NB4 (cell line): ENCODE data around the gene MRPL2.

ENCODE experiments used
- MYC ChIP-seq: IDR thresholded peaks from 2 replicates; pipeline ENCODE4 v1.6.1; 2011; ENCODE audit warnings: low read depth, low read length
- POLR2A ChIP-seq: IDR thresholded peaks from 2 replicates; pipeline ENCODE4 v1.6.1; 2011; ENCODE audit warnings: mild to moderate bottlenecking; ENCODE audit not compliant: insufficient read length; ENCODE audit errors: extremely low read depth
- TF ChIP-seq, protein P1 (sequence below): IDR thresholded peaks from one replicate; pipeline ENCODE4 v1.5.1; 2012; ENCODE audit warnings: low read depth, low read length
- TF ChIP-seq, protein P2 (sequence below): IDR thresholded peaks from 2 replicates; pipeline ENCODE4 v1.6.1; 2011; ENCODE audit warnings: low read depth, low read length

DNA sequence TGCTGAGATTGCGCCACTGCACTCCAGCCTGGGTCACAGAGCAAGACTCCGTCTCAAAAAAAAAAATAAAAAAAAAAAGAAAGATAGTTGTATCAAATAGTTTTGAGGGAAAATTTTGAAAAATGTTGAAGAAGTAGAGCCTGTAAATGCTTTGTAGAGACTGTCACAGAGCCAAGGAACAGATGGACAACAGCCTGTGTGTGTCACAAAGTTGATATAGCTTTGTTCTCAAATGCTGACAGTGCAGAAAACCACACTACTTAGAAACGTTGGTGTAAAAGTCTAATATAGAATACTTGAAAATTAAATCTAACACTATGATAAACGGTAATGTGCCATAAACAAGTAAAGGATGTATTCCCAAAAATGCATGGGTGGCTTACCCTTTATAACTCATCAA, 42.3 kb upstream of the MRPL2 start:
- TF ChIP-seq, protein P1, sequence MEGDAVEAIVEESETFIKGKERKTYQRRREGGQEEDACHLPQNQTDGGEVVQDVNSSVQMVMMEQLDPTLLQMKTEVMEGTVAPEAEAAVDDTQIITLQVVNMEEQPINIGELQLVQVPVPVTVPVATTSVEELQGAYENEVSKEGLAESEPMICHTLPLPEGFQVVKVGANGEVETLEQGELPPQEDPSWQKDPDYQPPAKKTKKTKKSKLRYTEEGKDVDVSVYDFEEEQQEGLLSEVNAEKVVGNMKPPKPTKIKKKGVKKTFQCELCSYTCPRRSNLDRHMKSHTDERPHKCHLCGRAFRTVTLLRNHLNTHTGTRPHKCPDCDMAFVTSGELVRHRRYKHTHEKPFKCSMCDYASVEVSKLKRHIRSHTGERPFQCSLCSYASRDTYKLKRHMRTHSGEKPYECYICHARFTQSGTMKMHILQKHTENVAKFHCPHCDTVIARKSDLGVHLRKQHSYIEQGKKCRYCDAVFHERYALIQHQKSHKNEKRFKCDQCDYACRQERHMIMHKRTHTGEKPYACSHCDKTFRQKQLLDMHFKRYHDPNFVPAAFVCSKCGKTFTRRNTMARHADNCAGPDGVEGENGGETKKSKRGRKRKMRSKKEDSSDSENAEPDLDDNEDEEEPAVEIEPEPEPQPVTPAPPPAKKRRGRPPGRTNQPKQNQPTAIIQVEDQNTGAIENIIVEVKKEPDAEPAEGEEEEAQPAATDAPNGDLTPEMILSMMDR = no peak
- TF ChIP-seq, protein P2, sequence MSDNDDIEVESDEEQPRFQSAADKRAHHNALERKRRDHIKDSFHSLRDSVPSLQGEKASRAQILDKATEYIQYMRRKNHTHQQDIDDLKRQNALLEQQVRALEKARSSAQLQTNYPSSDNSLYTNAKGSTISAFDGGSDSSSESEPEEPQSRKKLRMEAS = no peak
- no peak for TF ChIP-seq POLR2A
- no peak for TF ChIP-seq MYC
